Liver (tissue), 9 donors: Measurements from ENCODE around the gene CCIN. TPM values are rescaled to one million over a fixed set of nuclear protein-coding genes. Genes with fewer than 3 reads are reported as not detected.
"Not testable (repeated sequence)": the region's sequence is repeated elsewhere in the genome, so short reads cannot be mapped to it uniquely, and the experiment has no call there.

Experiments
- DNase-seq: peaks from one replicate; pipeline ENCODE4 v3.0.0-alpha.2; 2017; ENCODE audit warnings: low spot score
- H3K27ac ChIP-seq, 2 donors: one replicate each; pipeline ENCODE4 v1.7.0; 2013; ENCODE audit warnings: inconsistent platforms in 2 of 2, low read length in 2 of 2, control low read depth in 1 of 2, low read depth in 1 of 2, mild to moderate bottlenecking in 1 of 2
- H3K27me3 ChIP-seq, 4 donors: one replicate each; pipeline versions ENCODE4 v1.6.1 to v1.7.0; 2013; ENCODE audit warnings: low read length in 3 of 4, inconsistent platforms in 1 of 4, mild to moderate bottlenecking in 1 of 4, moderate library complexity in 1 of 4; ENCODE audit not compliant: control insufficient read depth in 4 of 4, insufficient read depth in 4 of 4
- H3K36me3 ChIP-seq, 4 donors: one replicate each; pipeline versions ENCODE4 v1.6.1 to v1.7.0; 2013; ENCODE audit warnings: low read length in 3 of 4, mild to moderate bottlenecking in 3 of 4, low read depth in 1 of 4, moderate library complexity in 1 of 4; ENCODE audit not compliant: control insufficient read depth in 4 of 4, insufficient read depth in 3 of 4
- H3K4me1 ChIP-seq, 4 donors: one replicate each; pipeline versions ENCODE4 v1.6.1 to v1.7.0; 2013; ENCODE audit warnings: low read length in 3 of 4, mild to moderate bottlenecking in 3 of 4, moderate library complexity in 1 of 4; ENCODE audit not compliant: control insufficient read depth in 4 of 4, insufficient read depth in 4 of 4
- H3K4me3 ChIP-seq, 3 donors: one replicate each; pipeline versions ENCODE4 v1.6.1 to v1.7.0; 2013; ENCODE audit warnings: low read length in 3 of 3, control low read depth in 1 of 3, low read depth in 1 of 3, mild to moderate bottlenecking in 1 of 3
- H3K9ac ChIP-seq, 2 donors: one replicate each; pipeline ENCODE4 v1.7.0; 2013; ENCODE audit warnings: low read length in 2 of 2, mild to moderate bottlenecking in 2 of 2, moderate library complexity in 2 of 2, control low read depth in 1 of 2, low read depth in 1 of 2
- H3K9me3 ChIP-seq, 4 donors: one replicate each; pipeline versions ENCODE4 v1.6.1 to v1.7.0; 2013; ENCODE audit warnings: low read length in 3 of 4; ENCODE audit not compliant: control insufficient read depth in 4 of 4
- ATF3 ChIP-seq: IDR thresholded peaks from 2 replicates; pipeline ENCODE4 v1.6.1; 2016; ENCODE audit warnings: antibody characterized with exemption
- EGR1 ChIP-seq, 2 donors: IDR thresholded peaks; 2 replicates each; pipeline ENCODE4 v1.6.1; 2016 to 2018; ENCODE audit warnings: antibody characterized with exemption in 2 of 2, low read depth in 2 of 2
- FOXA1 ChIP-seq: IDR thresholded peaks from 2 replicates; pipeline ENCODE4 v1.6.1; 2016; ENCODE audit warnings: antibody characterized with exemption
- FOXA2 ChIP-seq: IDR thresholded peaks from 2 replicates; pipeline ENCODE4 v1.6.1; 2016; ENCODE audit warnings: antibody characterized with exemption
- GABPA ChIP-seq, 2 donors: IDR thresholded peaks in 1 of 2; conservative IDR thresholded peaks in 1 of 2; 2 replicates each; pipeline ENCODE4 v1.6.1; 2016; ENCODE audit warnings: antibody characterized with exemption in 2 of 2, mild to moderate bottlenecking in 1 of 2, moderate library complexity in 1 of 2
- HNF4A ChIP-seq, 2 donors: conservative IDR thresholded peaks; 2 replicates each; pipeline ENCODE4 v1.6.1; 2016; ENCODE audit warnings: antibody characterized with exemption in 2 of 2, mild to moderate bottlenecking in 2 of 2
- HNF4G ChIP-seq: IDR thresholded peaks from 2 replicates; pipeline ENCODE4 v1.6.1; 2016; ENCODE audit warnings: antibody characterized with exemption
- JUND ChIP-seq, 2 donors: IDR thresholded peaks; 2 replicates each; pipeline ENCODE4 v1.6.1; 2016; ENCODE audit warnings: antibody characterized with exemption in 2 of 2
- MAX ChIP-seq: IDR thresholded peaks from 2 replicates; pipeline ENCODE4 v1.6.1; 2016; ENCODE audit warnings: antibody characterized with exemption
- NR2F2 ChIP-seq: IDR thresholded peaks from 2 replicates; pipeline ENCODE4 v1.6.1; 2016; ENCODE audit warnings: antibody characterized with exemption
- RAD21 ChIP-seq, 2 donors: IDR thresholded peaks; 2 replicates each; pipeline ENCODE4 v1.6.1; 2016; ENCODE audit warnings: antibody characterized with exemption in 2 of 2, mild to moderate bottlenecking in 2 of 2
- REST ChIP-seq: IDR thresholded peaks from 2 replicates; pipeline ENCODE4 v1.6.1; 2016; ENCODE audit warnings: antibody characterized with exemption, mild to moderate bottlenecking
- RXRA ChIP-seq, 2 donors: IDR thresholded peaks; 2 replicates each; pipeline ENCODE4 v1.6.1; 2017 to 2018; ENCODE audit warnings: antibody characterized with exemption in 2 of 2, mild to moderate bottlenecking in 1 of 2
- SP1 ChIP-seq: IDR thresholded peaks from 2 replicates; pipeline ENCODE4 v1.6.1; 2018; ENCODE audit warnings: antibody characterized with exemption, mild to moderate bottlenecking
- TAF1 ChIP-seq: conservative IDR thresholded peaks from 2 replicates; pipeline ENCODE4 v1.6.1; 2016; ENCODE audit warnings: antibody characterized with exemption, mild to moderate bottlenecking
- YY1 ChIP-seq: IDR thresholded peaks from 2 replicates; pipeline ENCODE4 v1.6.1; 2016; ENCODE audit warnings: antibody characterized with exemption, mild to moderate bottlenecking
- ZBTB33 ChIP-seq: IDR thresholded peaks from 2 replicates; pipeline ENCODE4 v1.6.1; 2016; ENCODE audit warnings: antibody characterized with exemption
- WGBS: extraction: QIAGEN DNeasy Blood & Tissue Kit; methylation state at CpG from one replicate; pipeline ENCODE4 v1.1.7; 2013; 5-methylcytosine and 5-hydroxymethylcytosine counted together
- polyA plus RNA-seq, 2 donors: library from polyadenylated mRNA; stranded (reverse) in 1 of 2; unstranded in 1 of 2; fragments of 200-250 nt in 1 of 2; fragments of >200 nt in 1 of 2; fragmentation: Nextera tagmentation in 1 of 2; extraction: Ambion mirVana in 1 of 2; gene quantifications; one replicate each; pipeline versions ENCODE4 v1.2.1 to v1.2.3, GENCODE V29; 2013 to 2015
- total RNA-seq, 2 donors: library from RNA; depleted of rRNA; stranded (reverse); fragments of >200 nt; gene quantifications; one replicate each; pipeline ENCODE4 v1.2.3, GENCODE V29; 2014
- TF ChIP-seq, protein P1 (sequence below): fragments of 150-350 bp; IDR thresholded peaks from 2 replicates; pipeline ENCODE4 v1.5.1; 2017; ENCODE audit warnings: improper control_type of control experiment, low read depth, low read length; ENCODE audit not compliant: missing input control
- donor health status: healthy.
- donor health status: healthy.
- donor health status: healthy.
- donor health status: healthy.
- donor health status: healthy.

Gene CCIN
- total and polyA plus RNA-seq, 4 donors, result not detected

- DNase-seq, result no peak
- 93% methylated on average over 3 of the region's 3 CpGs for WGBS
- H3K4me1 ChIP-seq, result no peaks in the 10 kb centered on the region
- no peaks in the 10 kb centered on the region for H3K9me3 ChIP-seq
- H3K4me3 ChIP-seq, result no peak overlapping the region
- H3K9ac ChIP-seq, result no peak overlapping the region
- no peak for TF ChIP-seq RAD21 (IDR thresholded peaks at IDR 0.05)
- no peak for TF ChIP-seq FOXA2
- no peak for TF ChIP-seq FOXA1
- TF ChIP-seq ATF3, result no peak
- no peak for TF ChIP-seq HNF4A (conservative IDR thresholded peaks at IDR 0.05)
- no peak for TF ChIP-seq HNF4G
- no peak for TF ChIP-seq RXRA (IDR thresholded peaks at IDR 0.05)
- TF ChIP-seq MAX, result no peak
- TF ChIP-seq YY1, result no peak
- TF ChIP-seq ZBTB33, result no peak
- TF ChIP-seq GABPA (IDR thresholded peaks at IDR 0.05 in 1 of 2, conservative IDR thresholded peaks at IDR 0.05 in 1 of 2), result no peak
- TF ChIP-seq, protein P1, sequence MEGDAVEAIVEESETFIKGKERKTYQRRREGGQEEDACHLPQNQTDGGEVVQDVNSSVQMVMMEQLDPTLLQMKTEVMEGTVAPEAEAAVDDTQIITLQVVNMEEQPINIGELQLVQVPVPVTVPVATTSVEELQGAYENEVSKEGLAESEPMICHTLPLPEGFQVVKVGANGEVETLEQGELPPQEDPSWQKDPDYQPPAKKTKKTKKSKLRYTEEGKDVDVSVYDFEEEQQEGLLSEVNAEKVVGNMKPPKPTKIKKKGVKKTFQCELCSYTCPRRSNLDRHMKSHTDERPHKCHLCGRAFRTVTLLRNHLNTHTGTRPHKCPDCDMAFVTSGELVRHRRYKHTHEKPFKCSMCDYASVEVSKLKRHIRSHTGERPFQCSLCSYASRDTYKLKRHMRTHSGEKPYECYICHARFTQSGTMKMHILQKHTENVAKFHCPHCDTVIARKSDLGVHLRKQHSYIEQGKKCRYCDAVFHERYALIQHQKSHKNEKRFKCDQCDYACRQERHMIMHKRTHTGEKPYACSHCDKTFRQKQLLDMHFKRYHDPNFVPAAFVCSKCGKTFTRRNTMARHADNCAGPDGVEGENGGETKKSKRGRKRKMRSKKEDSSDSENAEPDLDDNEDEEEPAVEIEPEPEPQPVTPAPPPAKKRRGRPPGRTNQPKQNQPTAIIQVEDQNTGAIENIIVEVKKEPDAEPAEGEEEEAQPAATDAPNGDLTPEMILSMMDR, result no peak
- TF ChIP-seq SP1, result no peak
- TF ChIP-seq JUND (IDR thresholded peaks at IDR 0.05), result no peak
- TF ChIP-seq TAF1, result no peak
- TF ChIP-seq NR2F2, result no peak
- no peak for TF ChIP-seq EGR1 (IDR thresholded peaks at IDR 0.05; ENCODE audit: low read depth in 2 of 2)
- no peak for TF ChIP-seq REST
- no peak overlapping the region for H3K27ac ChIP-seq
- H3K27me3 ChIP-seq, result no peaks in the 10 kb centered on the region
- H3K36me3 ChIP-seq, result no peaks in the 10 kb centered on the region
These were observed 5.5 kb downstream of the CCIN start for GRCh38 chr9:36174731-36175130.

- H3K9me3 ChIP-seq, H3K9ac ChIP-seq, H3K36me3 ChIP-seq, H3K27ac ChIP-seq, DNase-seq, H3K27me3 ChIP-seq, H3K4me3 ChIP-seq, H3K4me1 ChIP-seq: not testable (repeated sequence)
- 91% methylated on average over 3 of the region's 3 CpGs for WGBS
These were observed 6.0 kb downstream of the CCIN start for GRCh38 chr9:36175209-36175608.

GRCh38 chr9:36176496-36176895 is 7.3 kb downstream of the CCIN start:
- H3K4me3 ChIP-seq, H3K9me3 ChIP-seq, H3K36me3 ChIP-seq, H3K9ac ChIP-seq, DNase-seq, H3K27ac ChIP-seq, H3K4me1 ChIP-seq, H3K27me3 ChIP-seq: not testable (repeated sequence)
- 94% methylated on average over 10 of the region's 10 CpGs for WGBS
